Activated CD4-positive, alpha-beta T cell treated with anti-CD3 and anti-CD28 coated beads, Interleukin-2, Interleukin-6, amounts not matched to agents 100 ng/mL and 50 ng/mL, durations not matched to agents 16 hours and 8 hours (primary cell): ENCODE results near the gene KLHL3.

Experiments
- DNase-seq: peaks from one replicate; pipeline ENCODE4 v3.0.0-alpha.2; 2020

The KLHL3 gene

DNA sequence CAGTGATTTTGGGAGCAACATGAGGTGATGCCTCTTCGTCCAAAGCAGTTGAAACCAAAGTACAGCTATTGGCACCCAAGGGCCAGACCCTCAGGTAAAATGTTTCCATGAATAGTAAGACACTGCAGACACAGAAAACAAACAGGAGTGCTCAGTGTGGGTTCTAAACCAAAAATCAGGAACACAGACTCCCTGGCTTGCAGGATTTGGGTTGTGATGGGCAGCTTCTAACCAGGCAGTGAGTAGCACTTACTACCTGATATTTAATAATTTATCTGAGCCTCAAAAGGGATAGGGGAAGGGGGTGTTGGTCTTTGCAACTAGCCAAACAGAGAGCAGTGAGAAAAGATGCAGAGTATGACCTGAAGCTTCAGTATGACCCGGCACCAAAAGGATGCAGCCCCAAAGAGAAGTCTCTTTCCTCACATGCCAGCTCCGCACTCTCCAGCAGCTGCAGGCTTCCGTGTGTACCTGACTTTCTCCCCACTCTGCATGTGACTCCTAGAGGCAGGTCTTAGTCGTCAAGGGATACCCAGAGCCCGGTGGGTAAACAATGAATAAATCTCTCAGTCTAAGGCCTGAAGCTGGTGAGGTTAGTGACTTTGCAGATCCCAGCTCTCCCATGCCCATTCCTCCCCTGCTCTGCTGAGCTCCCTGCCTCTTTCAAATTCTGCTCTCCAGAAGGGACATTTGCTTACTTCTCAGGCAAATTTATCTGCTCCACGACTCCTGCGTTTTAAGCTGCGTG lies 131.4 kb downstream of the KLHL3 start:
- DNase-seq = no peak

- no peak for DNase-seq
Observed at GRCh38 chr5:137603891-137604290, 132.0 kb downstream of the KLHL3 start.

DNA sequence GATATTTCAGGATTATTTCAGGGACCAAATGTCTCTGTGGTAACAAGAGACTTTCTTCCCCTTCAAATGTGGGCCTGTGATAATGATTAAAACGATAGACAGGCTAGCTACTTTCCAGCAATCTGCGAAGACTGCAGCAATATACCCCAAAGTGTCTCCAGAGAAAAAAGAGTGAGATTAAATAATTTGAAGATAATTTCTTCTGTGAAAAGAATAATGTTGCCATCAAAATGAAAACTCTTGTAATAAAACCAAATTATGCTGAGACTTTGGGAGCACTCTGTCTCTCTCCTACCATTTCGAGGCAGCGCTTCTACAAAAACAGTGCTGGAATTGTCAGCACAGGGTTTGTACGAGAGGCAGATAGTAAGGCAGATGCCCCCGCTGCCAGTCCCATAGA lies 132.5 kb downstream of the KLHL3 start:
- DNase-seq = no peak

DNA sequence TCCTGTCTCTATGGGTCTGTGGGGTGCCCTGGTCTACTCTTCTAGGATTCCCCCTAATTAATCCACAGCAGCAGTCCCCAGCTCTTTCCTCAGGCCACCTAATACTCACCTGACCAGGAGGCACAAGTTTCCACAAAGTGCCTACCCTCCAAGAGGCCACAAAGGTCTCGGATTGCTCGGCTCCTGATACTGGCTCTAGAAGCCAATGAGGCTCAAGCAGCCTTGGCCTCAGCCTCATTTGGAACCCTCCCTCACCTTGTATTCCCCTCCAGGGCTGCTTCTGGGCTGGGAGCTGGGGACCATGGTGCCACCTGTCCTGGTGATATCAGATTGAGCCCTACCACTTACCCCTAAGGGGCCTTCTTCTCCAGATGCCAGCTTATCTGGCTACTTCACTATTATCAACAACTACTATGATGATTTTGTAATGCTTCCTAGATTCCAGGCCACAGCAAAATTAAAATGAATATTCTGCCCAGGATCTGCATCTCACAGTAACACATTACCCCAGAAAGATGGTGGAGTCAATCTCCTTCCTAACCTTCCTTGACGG lies 133.1 kb downstream of the KLHL3 start:
- DNase-seq = no peak

DNA sequence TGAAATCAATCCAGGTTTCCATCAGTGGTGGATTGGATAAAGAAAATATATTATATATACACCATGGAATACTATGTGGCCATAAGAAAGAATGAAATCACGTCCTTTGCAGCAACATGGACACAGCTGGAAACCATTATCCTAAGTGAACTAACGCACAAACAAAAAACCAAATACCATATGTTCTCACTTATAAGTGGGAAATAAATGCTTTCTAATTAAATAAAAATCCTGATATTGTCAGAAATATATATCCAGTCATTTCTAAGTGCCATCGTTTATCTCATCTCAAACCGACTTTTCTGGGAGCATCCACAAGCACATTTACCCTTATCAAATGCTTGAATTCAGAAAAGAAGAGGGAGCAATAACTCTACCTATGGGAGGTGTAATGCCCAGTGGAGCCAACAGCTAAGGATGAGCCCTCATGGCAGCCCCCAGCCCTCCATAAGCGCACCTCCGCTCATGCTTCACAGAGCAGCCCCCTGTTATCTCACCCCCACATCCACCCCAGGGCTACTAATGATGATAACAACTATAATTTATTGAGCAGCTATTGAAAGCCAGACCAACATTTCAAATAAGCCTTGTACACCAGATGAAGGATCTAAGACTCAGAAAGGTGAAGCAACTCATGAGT lies 135.0 kb downstream of the KLHL3 start:
- DNase-seq = no peak

GRCh38 chr5:137599457-137599856 lies 136.4 kb downstream of the KLHL3 start:
- DNase-seq = no peak

DNA sequence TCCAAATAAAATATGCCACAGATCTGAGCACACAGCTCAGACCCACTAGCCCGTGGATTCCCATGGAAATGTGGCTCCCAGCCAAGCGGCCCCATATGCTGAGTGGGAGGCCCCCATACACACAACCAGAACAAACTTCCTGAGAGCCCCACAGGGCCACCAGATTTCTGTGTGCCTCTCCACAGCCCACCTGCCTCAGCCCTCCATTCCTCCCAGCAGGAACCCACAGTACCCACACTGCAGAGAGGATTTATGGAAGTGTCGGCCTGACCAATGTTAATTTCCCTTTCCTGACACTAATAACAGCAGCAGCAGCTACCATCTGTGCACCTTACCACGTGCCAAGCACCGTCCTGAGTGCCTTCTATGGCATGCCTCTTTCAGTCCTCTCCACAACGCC lies 137.5 kb downstream of the KLHL3 start:
- no peak for DNase-seq

GRCh38 chr5:137596941-137597340 lies 138.9 kb downstream of the KLHL3 start:
- DNase-seq = no peak

DNA sequence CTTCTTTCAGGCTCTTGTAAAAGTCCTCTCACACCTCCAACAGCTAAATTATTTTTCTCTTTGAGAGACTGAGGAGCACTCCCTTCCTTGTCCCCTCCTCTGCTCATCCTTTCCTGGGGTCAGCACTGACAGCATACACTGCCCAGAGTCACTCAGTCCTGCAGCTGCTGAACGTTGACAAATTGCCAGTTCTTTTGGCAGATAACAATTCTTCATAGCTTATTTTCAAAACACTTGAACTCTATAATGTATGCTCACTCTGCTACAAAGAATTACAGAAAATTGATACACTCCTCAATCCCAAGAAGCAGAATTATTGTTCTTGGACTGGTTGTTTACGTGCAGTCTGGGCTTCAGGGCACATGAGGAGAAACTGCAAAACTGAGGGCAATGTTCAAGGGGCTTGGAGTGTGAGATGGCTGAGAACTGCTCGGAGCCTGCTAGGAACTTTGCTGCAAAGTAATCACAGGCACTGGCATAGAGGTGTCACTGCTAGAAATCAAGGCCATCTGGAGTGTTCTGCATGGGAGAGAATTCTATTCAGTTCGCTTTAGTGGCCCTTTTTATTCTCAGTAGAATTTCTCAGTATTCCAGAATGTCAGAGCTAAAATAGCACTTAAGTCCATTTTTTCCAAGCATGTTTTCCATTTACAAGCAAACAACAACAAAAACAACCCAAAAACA lies 140.4 kb downstream of the KLHL3 start:
- no peak for DNase-seq

DNA sequence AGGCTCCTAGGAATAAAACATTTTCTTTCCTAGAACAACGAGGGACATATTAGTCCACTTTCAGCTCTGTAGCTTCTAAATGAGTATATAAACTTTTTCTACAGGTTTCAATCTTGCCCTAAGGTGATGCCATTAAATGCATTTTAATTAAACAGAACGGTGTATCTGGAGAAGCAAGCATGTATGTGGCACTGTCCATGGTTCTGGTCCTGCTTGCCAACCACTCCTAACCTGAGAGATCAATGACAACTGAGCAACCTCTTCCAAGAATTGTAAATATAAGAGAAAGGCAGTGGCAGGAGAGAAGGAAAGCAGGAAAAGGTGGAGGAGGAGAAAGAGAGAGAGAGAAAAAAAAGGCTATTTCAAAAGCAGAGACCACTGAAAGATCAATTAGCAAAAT lies 141.2 kb downstream of the KLHL3 start:
- no peak for DNase-seq

- DNase-seq = no peak
Observed at GRCh38 chr5:137592317-137592716, 143.6 kb downstream of the KLHL3 start.

DNA sequence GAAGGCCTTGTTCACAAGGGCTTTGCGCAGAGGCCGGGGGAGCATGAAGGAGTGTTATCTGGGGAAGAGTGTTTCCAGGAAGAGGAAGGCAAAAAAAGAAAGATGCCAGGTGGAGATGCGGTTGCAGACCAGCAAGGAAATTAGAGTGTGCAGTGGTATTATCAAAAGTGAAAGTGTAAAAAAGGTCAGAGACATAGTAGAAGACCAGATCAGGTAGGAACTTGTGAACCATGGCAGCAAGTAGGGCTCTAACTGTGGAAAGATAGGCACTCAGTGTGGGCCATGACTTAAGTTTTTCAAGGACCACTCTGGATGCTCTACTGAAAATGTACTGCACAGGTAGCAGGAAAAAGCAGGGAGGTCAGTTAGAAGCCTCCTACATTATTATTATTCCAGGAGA lies 146.7 kb downstream of the KLHL3 start:
- no peak for DNase-seq

DNA sequence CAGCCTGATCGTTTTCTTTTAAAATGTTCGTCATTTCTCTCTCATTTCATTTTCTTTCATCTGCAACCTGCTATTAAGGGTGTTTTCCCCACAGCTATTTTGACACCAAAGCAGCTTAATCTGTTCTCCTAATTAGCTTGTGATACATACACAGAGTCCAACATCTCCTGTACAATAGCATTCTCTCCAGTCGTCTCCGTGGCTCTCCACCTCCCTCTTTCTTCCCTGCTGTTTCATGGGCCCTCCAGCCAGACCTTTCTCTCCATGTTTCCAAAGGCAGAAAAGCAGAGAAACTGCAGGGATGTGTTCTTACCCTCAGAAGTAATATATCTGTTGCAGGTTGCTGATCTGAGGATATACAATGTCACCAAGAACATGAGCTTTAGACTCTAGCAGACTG lies 148.0 kb downstream of the KLHL3 start:
- no peak for DNase-seq

DNA sequence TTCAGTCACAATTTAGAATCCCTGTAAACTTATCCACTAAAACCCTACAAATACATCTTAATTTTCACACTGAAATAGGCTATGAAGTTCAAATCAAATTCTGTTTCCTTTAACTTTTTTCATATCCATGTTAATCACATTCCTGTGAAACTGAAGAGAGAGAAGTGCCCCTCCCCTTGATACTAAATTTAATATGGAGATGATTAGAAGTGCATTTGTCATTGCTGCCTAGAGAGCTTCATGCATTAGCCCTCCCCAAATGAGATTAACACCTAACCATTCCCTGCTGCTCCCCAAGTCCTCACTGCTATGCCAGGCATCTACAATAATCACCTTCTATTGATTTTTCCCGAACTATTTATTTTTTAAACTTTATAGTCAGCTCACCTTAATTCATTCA lies 151.6 kb downstream of the KLHL3 start:
- DNase-seq = no peak

DNA sequence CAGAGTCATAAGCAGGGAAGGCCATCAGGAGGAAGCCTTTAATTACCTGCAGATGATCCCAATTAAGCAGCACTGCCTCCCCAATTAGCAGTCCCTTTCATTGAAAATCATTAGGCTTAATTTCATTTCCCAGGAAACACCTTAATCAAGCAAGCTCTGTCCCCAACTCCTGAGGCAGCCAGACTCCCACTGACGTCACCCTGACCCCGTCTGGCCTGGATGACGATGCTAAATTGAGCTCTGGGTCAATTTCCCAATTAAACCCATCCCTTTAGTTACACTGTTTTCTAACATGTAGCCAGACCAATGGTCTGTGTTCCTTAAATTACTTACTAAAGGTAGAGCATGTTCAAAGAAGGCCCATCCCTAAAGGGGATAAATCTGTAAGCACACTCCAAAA lies 152.8 kb downstream of the KLHL3 start:
- DNase-seq = no peak

- no peak for DNase-seq
Observed at GRCh38 chr5:137582218-137582617, 153.7 kb downstream of the KLHL3 start.

GRCh38 chr5:137581776-137582175 lies 154.1 kb downstream of the KLHL3 start:
- DNase-seq = no peak

DNA sequence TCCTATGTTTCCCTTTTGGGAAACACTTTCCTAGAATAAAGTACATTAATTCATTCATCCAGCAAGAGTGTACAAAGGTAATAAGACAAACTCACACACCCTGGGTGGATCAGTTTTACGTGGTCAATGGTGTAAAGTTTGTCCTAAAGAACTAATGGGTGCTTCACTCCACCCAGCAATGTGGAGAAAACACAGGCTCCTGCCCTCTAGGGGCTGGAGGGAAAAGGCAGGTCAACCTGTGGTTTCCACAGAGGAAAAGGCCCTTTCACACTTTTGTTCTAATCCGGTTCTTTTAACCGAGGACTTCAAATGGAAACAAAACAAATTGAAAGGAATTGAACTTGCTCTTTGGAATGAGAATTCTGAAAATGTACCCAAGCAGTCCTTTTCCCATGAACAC lies 155.9 kb downstream of the KLHL3 start:
- DNase-seq = no peak

- DNase-seq = no peak
Observed at GRCh38 chr5:137575847-137576246, 160.0 kb downstream of the KLHL3 start.

DNA sequence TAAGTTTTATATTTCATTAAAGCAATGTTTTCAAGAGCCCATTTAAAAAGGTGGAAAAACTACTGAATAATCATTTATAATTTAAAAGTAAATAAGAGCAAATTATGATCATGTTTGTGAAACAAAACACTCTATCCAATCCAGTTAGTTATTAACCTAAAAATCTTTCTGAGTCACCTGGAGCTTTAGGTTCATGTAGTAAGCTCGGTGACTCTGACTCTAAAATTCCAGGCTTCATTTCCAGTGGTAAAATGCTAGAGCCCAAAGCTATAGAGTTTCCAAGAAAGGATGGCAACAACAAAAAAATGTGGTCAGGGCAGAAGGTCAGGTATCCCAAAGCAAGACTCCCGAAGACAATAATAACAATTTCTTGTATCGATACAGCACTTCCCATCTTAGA lies 160.7 kb downstream of the KLHL3 start:
- DNase-seq = no peak

- DNase-seq = no peak
Observed at GRCh38 chr5:137573376-137573775, 162.5 kb downstream of the KLHL3 start.

- no peak for DNase-seq
Observed at GRCh38 chr5:137572042-137572695, 163.7 kb downstream of the KLHL3 start.

GRCh38 chr5:137570070-137570469 lies 165.8 kb downstream of the KLHL3 start:
- DNase-seq = no peak
